PFSK-1 (cell line): ENCODE results near the gene TBC1D25.

ENCODE experiments used
- FOXP2 ChIP-seq: optimal IDR thresholded peaks from 2 replicates; pipeline ENCODE3; 2011; ENCODE audit warnings: borderline replicate concordance, control low read depth, inconsistent platforms; ENCODE audit not compliant: insufficient read depth; ENCODE audit errors: extremely low read length, extremely low read depth
- POLR2AphosphoS5 ChIP-seq: IDR thresholded peaks from 2 replicates; pipeline ENCODE4 v1.6.1; 2012; ENCODE audit warnings: low read depth, mild to moderate bottlenecking, control low read depth, low read length, moderate library complexity
- REST ChIP-seq, 2 experiments: IDR thresholded peaks; 2 replicates each; pipeline versions ENCODE4 v1.6.1 to v1.8.0; 2011 to 2012; ENCODE audit warnings: low read depth in 2 of 2, low read length in 2 of 2, control low read depth in 1 of 2, inconsistent platforms in 1 of 2, mild to moderate bottlenecking in 1 of 2, moderate library complexity in 1 of 2; ENCODE audit not compliant: insufficient read depth in 1 of 2
- SIN3A ChIP-seq: IDR thresholded peaks from 2 replicates; pipeline ENCODE4 v1.6.1; 2012; ENCODE audit warnings: mild to moderate bottlenecking, low read length, moderate library complexity, borderline replicate concordance; ENCODE audit not compliant: insufficient read depth
- TAF1 ChIP-seq: IDR thresholded peaks from 2 replicates; pipeline ENCODE4 v1.6.1; 2012; ENCODE audit warnings: low read length, control low read depth, borderline replicate concordance; ENCODE audit not compliant: insufficient read depth

Gene TBC1D25

GRCh38 chrX:48599341-48599740, 59.8 kb downstream of the TBC1D25 start:
- TF ChIP-seq FOXP2 = no peak
- TF ChIP-seq TAF1 = no peak
- no peak for TF ChIP-seq POLR2AphosphoS5
- no peak for TF ChIP-seq REST (IDR thresholded peaks at IDR 0.05; ENCODE audit: insufficient read depth in 1 of 2, low read depth in 2 of 2, low read length in 2 of 2)
- TF ChIP-seq SIN3A = no peak

GRCh38 chrX:48600226-48600625, 60.7 kb downstream of the TBC1D25 start:
- TF ChIP-seq REST (IDR thresholded peaks at IDR 0.05; ENCODE audit: insufficient read depth in 1 of 2, low read depth in 2 of 2, low read length in 2 of 2) (no peak), TAF1 (no peak), FOXP2 (no peak), POLR2AphosphoS5 (no peak), SIN3A (no peak)

GRCh38 chrX:48601741-48602394, 62.4 kb downstream of the TBC1D25 start:
- TF ChIP-seq POLR2AphosphoS5 = no peak
- no peak for TF ChIP-seq REST (IDR thresholded peaks at IDR 0.05; ENCODE audit: insufficient read depth in 1 of 2, low read depth in 2 of 2, low read length in 2 of 2)
- no peak for TF ChIP-seq SIN3A
- TF ChIP-seq FOXP2 = no peak
- TF ChIP-seq TAF1 = no peak

- no peak for TF ChIP-seq POLR2AphosphoS5
- no peak for TF ChIP-seq TAF1
- TF ChIP-seq REST (IDR thresholded peaks at IDR 0.05; ENCODE audit: insufficient read depth in 1 of 2, low read depth in 2 of 2, low read length in 2 of 2) = no peak
- TF ChIP-seq FOXP2 = no peak
- TF ChIP-seq SIN3A = no peak
Observed at GRCh38 chrX:48604701-48605100, 65.2 kb downstream of the TBC1D25 start.

GRCh38 chrX:48606091-48606490, 66.6 kb downstream of the TBC1D25 start:
- TF ChIP-seq SIN3A (no peak), POLR2AphosphoS5 (no peak), REST (IDR thresholded peaks at IDR 0.05; ENCODE audit: insufficient read depth in 1 of 2, low read depth in 2 of 2, low read length in 2 of 2) (no peak), TAF1 (no peak), FOXP2 (no peak)
